Epithelial cell of proximal tubule (primary cell): ENCODE measurements around the gene CHPT1. TPM values are rescaled to one million over a fixed set of nuclear protein-coding genes. Genes with fewer than 3 reads are reported as not detected.
"Not testable (repeated sequence)": the region's sequence is repeated elsewhere in the genome, so short reads cannot be mapped to it uniquely, and the experiment has no call there.

Source experiments
- DNase-seq: peaks from one replicate; pipeline ENCODE4 v3.0.0-alpha.2; 2011; ENCODE audit warnings: low read depth
- H3K4me3 ChIP-seq: 2 replicates; pipeline ENCODE4 v1.5.1; 2011; ENCODE audit warnings: low read depth, mild to moderate bottlenecking, low read length
- CTCF ChIP-seq: conservative IDR thresholded peaks from 2 replicates; pipeline ENCODE4 v1.5.1; 2012; ENCODE audit warnings: low read depth, mild to moderate bottlenecking, low read length
- total RNA-seq: library from RNA; depleted of rRNA; stranded (reverse); fragments of >200 nt; gene quantifications from 2 replicates; pipeline ENCODE4 v1.2.3, GENCODE V29; 2015

The CHPT1 gene
- total RNA-seq, 1 donor from 2014 or later, result 17.6 TPM

- DNase-seq, result no peak
- peak; percentile 69 for TF ChIP-seq CTCF
Observed at GRCh38 chr12:101670007-101670671, 27.3 kb upstream of the CHPT1 start.

GRCh38 chr12:101671157-101671791, 26.2 kb upstream of the CHPT1 start:
- TF ChIP-seq CTCF, result no peak
- DNase-seq, result peak; percentile 31
- no peak overlapping the region for H3K4me3 ChIP-seq

More at GRCh38 chr12:101670007-101670671, 27.3 kb upstream of the CHPT1 start:
- H3K4me3 ChIP-seq, result no peak overlapping the region

GRCh38 chr12:101671833-101672232, 25.6 kb upstream of the CHPT1 start:
- no peak for DNase-seq
- no peak for TF ChIP-seq CTCF
- no peak overlapping the region for H3K4me3 ChIP-seq

GRCh38 chr12:101675555-101675954, 21.9 kb upstream of the CHPT1 start:
- DNase-seq, result no peak
- TF ChIP-seq CTCF, result no peak

GRCh38 chr12:101676497-101676896, 20.9 kb upstream of the CHPT1 start:
- not testable (repeated sequence) for DNase-seq, H3K4me3 ChIP-seq

More at GRCh38 chr12:101675555-101675954, 21.9 kb upstream of the CHPT1 start:
- H3K4me3 ChIP-seq, result no peak overlapping the region

GRCh38 chr12:101678081-101678480, 19.4 kb upstream of the CHPT1 start:
- no peak overlapping the region for H3K4me3 ChIP-seq
- no peak for TF ChIP-seq CTCF
- no peak for DNase-seq

- no peak overlapping the region for H3K4me3 ChIP-seq
- no peak for DNase-seq
- TF ChIP-seq CTCF, result no peak
Observed at GRCh38 chr12:101680240-101680639, 17.2 kb upstream of the CHPT1 start.
